Measurements from ENCODE around the gene CCDC177.

CCDC177 gene

GRCh38 chr14:69584389-69584788 lies 9.7 kb upstream of the CCDC177 start:
- no peak overlapping the region for H3K4me3 Mint-ChIP-seq
- peaks cover 7% of the 10 kb centered on the region for H3K27me3 Mint-ChIP-seq (ENCODE audit: low read depth)
- no peak for DNase-seq (ENCODE audit: low spot score)
- H3K27ac Mint-ChIP-seq, result no peak overlapping the region
- H3K36me3 Mint-ChIP-seq (ENCODE audit: low read depth), result no peaks in the 10 kb centered on the region
- H3K9me3 Mint-ChIP-seq, result no peaks in the 10 kb centered on the region
- H3K4me1 Mint-ChIP-seq (ENCODE audit: low read depth), result peaks cover 5% of the 10 kb centered on the region

DNA sequence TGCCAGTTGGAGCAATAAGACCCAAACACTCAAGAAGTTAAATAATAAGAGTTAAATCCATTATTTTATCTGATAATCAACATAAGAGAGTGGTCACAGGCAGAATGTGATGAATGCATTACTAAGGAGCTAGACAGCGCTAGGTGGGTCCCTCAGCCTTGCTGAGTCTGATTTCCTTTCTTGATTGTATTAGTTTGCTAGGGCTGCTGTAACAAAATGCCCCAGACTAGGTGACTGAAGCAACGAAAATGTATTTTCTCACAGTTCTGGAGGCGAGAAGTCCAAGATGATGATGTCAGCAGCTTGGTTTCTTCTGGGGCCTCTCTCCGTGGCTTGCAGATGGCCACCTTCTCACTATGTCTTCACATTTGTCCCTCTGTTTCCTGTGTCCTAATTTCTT lies 8.2 kb upstream of the CCDC177 start:
- H3K27ac Mint-ChIP-seq, result no peak overlapping the region
- H3K27me3 Mint-ChIP-seq (ENCODE audit: low read depth), result peaks cover 17% of the 10 kb centered on the region
- H3K9me3 Mint-ChIP-seq, result no peaks in the 10 kb centered on the region
- no peaks in the 10 kb centered on the region for H3K36me3 Mint-ChIP-seq (ENCODE audit: low read depth)
- DNase-seq (ENCODE audit: low spot score), result no peak
- H3K4me1 Mint-ChIP-seq (ENCODE audit: low read depth), result peaks cover 5% of the 10 kb centered on the region
- H3K4me3 Mint-ChIP-seq, result no peak overlapping the region

DNA sequence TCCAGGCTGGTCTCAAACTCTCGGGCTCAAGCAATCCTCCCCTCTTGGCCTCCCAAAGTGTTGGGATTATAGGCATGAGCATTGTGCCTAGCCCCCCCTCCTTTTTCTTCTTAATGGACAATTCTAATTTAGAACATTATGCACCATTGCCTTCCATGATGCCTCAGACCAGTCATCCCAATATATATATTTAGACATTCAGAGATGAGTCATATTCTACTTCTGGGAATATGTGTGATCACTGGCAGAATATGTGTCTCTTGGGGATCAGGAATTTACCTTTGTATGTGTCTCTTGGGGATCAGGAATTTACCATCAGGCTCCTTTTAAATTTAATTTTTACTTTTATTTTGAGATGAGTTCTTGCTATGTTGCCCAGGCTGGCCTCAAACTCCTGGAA lies 7.5 kb upstream of the CCDC177 start:
- no peak for DNase-seq (ENCODE audit: low spot score)
- no peaks in the 10 kb centered on the region for H3K9me3 Mint-ChIP-seq
- H3K4me3 Mint-ChIP-seq, result no peak overlapping the region
- H3K4me1 Mint-ChIP-seq (ENCODE audit: low read depth), result peaks cover 5% of the 10 kb centered on the region
- H3K27ac Mint-ChIP-seq, result no peak overlapping the region
- H3K27me3 Mint-ChIP-seq (ENCODE audit: low read depth), result peaks cover 21% of the 10 kb centered on the region
- no peaks in the 10 kb centered on the region for H3K36me3 Mint-ChIP-seq (ENCODE audit: low read depth)

DNA sequence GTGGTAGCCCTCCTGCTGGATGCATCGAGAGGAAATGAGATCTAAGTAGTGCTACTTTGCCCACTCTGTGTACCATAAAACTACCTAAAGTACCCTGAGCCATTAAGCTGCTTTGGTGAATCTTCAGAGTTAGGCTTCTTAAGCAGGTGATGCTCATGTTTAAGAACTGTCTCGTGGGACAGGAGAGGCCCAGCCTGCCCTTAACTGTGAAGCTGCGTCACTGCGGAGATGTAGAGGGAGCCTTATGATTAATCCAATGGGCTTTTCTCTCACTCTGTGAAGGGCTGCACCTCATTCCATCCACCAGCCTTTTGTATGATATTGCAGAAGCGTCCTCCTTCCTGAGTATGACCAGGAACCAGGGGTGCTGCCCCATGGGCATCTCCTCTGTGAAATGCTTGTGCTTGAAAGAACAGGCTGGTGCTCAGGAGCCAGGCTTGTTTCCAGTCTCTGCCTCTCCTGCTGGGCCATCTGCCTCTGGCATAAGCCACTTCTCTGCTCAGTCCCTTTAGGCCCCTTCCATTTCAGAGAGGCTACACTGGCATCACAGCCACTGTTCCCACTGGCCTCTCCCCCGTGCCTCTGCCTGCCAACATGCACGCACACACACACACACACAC lies 6.8 kb upstream of the CCDC177 start:
- peaks cover 29% of the 10 kb centered on the region for H3K27me3 Mint-ChIP-seq (ENCODE audit: low read depth)
- DNase-seq (ENCODE audit: low spot score), result no peak
- H3K36me3 Mint-ChIP-seq (ENCODE audit: low read depth), result no peaks in the 10 kb centered on the region
- no peak overlapping the region for H3K4me3 Mint-ChIP-seq
- H3K9me3 Mint-ChIP-seq, result no peaks in the 10 kb centered on the region
- no peak overlapping the region for H3K27ac Mint-ChIP-seq
- peaks cover 5% of the 10 kb centered on the region for H3K4me1 Mint-ChIP-seq (ENCODE audit: low read depth)

GRCh38 chr14:69580009-69580577 lies 5.4 kb upstream of the CCDC177 start:
- peaks cover 40% of the 10 kb centered on the region for H3K27me3 Mint-ChIP-seq (ENCODE audit: low read depth)
- no peaks in the 10 kb centered on the region for H3K9me3 Mint-ChIP-seq
- no peaks in the 10 kb centered on the region for H3K36me3 Mint-ChIP-seq (ENCODE audit: low read depth)
- no peak for DNase-seq (ENCODE audit: low spot score)
- peaks cover 3% of the 10 kb centered on the region for H3K4me1 Mint-ChIP-seq (ENCODE audit: low read depth)
- no peak overlapping the region for H3K27ac Mint-ChIP-seq
- H3K4me3 Mint-ChIP-seq, result no peak overlapping the region

- peaks cover 42% of the 10 kb centered on the region for H3K27me3 Mint-ChIP-seq (ENCODE audit: low read depth)
- H3K9me3 Mint-ChIP-seq, result no peaks in the 10 kb centered on the region
- no peak overlapping the region for H3K4me3 Mint-ChIP-seq
- no peak overlapping the region for H3K27ac Mint-ChIP-seq
- DNase-seq (ENCODE audit: low spot score), result no peak
- H3K4me1 Mint-ChIP-seq (ENCODE audit: low read depth), result peaks cover 3% of the 10 kb centered on the region
- H3K36me3 Mint-ChIP-seq (ENCODE audit: low read depth), result no peaks in the 10 kb centered on the region
These were observed 4.8 kb upstream of the CCDC177 start for GRCh38 chr14:69579476-69579875.

- Mint-ChIP-seq H3K4me3 (peak overlapping the region; percentile 79), H3K36me3 (ENCODE audit: low read depth) (no peaks in the 10 kb centered on the region), H3K27me3 (ENCODE audit: low read depth) (peaks cover 67% of the 10 kb centered on the region), H3K27ac (no peak overlapping the region), H3K4me1 (ENCODE audit: low read depth) (peaks cover 6% of the 10 kb centered on the region), H3K9me3 (no peaks in the 10 kb centered on the region)
- DNase-seq (ENCODE audit: low spot score), result no peak
These were observed 254 bp upstream of the CCDC177 start for GRCh38 chr14:69574954-69575295.

DNA sequence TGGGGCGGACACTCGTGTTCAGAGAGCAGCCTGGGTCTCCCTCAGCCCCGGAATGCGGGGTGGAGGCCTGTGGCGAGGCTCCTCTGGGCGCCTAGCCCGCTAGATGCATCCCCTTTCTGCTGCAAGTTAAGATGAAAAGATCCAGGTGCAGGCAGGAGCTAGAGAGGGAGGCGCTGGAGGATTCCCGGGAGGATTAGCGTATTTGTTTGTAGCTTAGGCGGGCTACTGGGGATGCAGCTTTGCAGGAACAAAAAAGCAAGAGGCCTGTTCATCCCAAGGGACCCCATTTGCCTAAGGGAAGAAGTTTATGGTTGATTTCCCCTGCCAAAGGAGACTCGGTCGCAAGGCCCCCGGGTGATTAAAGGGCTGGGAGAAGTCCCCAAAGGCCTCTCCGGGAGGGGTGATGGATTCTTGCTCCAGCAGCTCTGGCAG lies 824 bp downstream of the CCDC177 start:
- no peaks in the 10 kb centered on the region for H3K36me3 Mint-ChIP-seq (ENCODE audit: low read depth)
- no peaks in the 10 kb centered on the region for H3K9me3 Mint-ChIP-seq
- H3K4me3 Mint-ChIP-seq, result peak overlapping the region; percentile 39
- peaks cover 71% of the 10 kb centered on the region for H3K27me3 Mint-ChIP-seq (ENCODE audit: low read depth)
- DNase-seq (ENCODE audit: low spot score), result no peak
- H3K27ac Mint-ChIP-seq, result no peak overlapping the region
- peaks cover 6% of the 10 kb centered on the region for H3K4me1 Mint-ChIP-seq (ENCODE audit: low read depth)

DNA sequence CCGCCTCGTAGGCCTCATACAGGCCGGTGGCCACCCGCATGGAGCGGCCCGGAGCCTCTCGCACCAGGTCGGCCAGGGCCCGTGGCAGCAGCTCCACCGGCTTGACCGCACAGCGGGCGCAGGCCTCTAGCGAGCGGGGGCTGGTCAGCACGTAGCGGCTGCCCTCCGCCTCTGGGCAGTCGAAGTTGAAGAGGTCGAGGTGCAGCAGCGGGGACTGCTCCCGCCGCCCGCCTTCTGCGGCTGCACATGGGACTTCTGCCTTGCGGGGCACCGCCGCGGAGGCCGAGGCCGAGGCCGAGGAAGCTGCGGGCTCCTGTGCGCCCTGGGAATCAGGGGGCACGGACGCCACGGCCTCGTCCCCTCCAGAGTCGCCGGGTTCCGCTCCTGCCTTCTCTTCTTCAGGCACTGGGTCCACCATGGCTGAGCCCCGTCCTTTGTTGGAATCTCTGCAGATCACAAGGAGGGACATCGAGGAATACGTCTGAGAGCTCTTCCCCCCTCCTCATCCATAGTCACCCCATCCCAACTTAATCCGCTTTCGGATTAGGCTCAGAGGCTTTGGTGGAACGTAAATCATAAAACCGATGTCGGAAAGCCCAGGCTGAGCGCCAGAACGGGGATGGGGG lies 1.4 kb downstream of the CCDC177 start:
- Mint-ChIP-seq H3K4me1 (ENCODE audit: low read depth) (peaks cover 6% of the 10 kb centered on the region), H3K9me3 (no peaks in the 10 kb centered on the region), H3K27ac (no peak overlapping the region), H3K27me3 (ENCODE audit: low read depth) (peaks cover 73% of the 10 kb centered on the region), H3K36me3 (ENCODE audit: low read depth) (no peaks in the 10 kb centered on the region), H3K4me3 (peak overlapping the region; percentile 39)
- no peak for DNase-seq (ENCODE audit: low spot score)

DNA sequence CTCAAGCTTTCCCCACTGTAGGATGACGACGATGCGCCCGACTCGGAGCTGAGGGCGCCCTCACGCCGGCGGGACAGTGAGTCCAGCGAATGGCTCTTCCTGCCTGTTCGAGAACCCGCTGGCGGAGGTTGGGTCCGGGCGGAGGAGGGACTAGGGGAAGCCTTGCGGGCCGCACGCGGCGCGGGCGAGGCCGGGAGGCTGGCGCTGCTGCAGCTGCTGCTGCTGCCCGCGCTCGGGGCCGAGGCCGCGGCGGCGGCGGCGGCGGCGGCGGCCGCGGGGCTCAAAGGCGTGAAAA lies 1.9 kb downstream of the CCDC177 start:
- Mint-ChIP-seq H3K4me1 (ENCODE audit: low read depth) (peaks cover 6% of the 10 kb centered on the region), H3K4me3 (no peak overlapping the region), H3K27ac (no peak overlapping the region), H3K9me3 (no peaks in the 10 kb centered on the region), H3K27me3 (ENCODE audit: low read depth) (peaks cover 76% of the 10 kb centered on the region), H3K36me3 (ENCODE audit: low read depth) (no peaks in the 10 kb centered on the region)
- DNase-seq (ENCODE audit: low spot score), result no peak

- H3K27me3 Mint-ChIP-seq (ENCODE audit: low read depth), result peaks cover 78% of the 10 kb centered on the region
- DNase-seq (ENCODE audit: low spot score), result no peak
- H3K4me3 Mint-ChIP-seq, result peak overlapping the region; percentile 21
- no peak overlapping the region for H3K27ac Mint-ChIP-seq
- H3K9me3 Mint-ChIP-seq, result no peaks in the 10 kb centered on the region
- H3K4me1 Mint-ChIP-seq (ENCODE audit: low read depth), result peaks cover 6% of the 10 kb centered on the region
- no peaks in the 10 kb centered on the region for H3K36me3 Mint-ChIP-seq (ENCODE audit: low read depth)
These were observed 2.4 kb downstream of the CCDC177 start for GRCh38 chr14:69572030-69572840.

GRCh38 chr14:69571449-69572029 lies 3.1 kb downstream of the CCDC177 start:
- Mint-ChIP-seq H3K36me3 (ENCODE audit: low read depth) (no peaks in the 10 kb centered on the region), H3K4me3 (no peak overlapping the region), H3K4me1 (ENCODE audit: low read depth) (peaks cover 6% of the 10 kb centered on the region), H3K9me3 (no peaks in the 10 kb centered on the region), H3K27me3 (ENCODE audit: low read depth) (peaks cover 76% of the 10 kb centered on the region), H3K27ac (no peak overlapping the region)
- DNase-seq (ENCODE audit: low spot score), result no peak

GRCh38 chr14:69570836-69571330 lies 3.8 kb downstream of the CCDC177 start:
- Mint-ChIP-seq H3K9me3 (no peaks in the 10 kb centered on the region), H3K27ac (no peak overlapping the region), H3K4me1 (ENCODE audit: low read depth) (peaks cover 6% of the 10 kb centered on the region), H3K36me3 (ENCODE audit: low read depth) (no peaks in the 10 kb centered on the region), H3K27me3 (ENCODE audit: low read depth) (peaks cover 76% of the 10 kb centered on the region), H3K4me3 (no peak overlapping the region)
- no peak for DNase-seq (ENCODE audit: low spot score)

- Mint-ChIP-seq H3K4me1 (ENCODE audit: low read depth) (peaks cover 6% of the 10 kb centered on the region), H3K4me3 (no peak overlapping the region), H3K27ac (no peak overlapping the region), H3K9me3 (no peaks in the 10 kb centered on the region), H3K27me3 (ENCODE audit: low read depth) (peaks cover 74% of the 10 kb centered on the region), H3K36me3 (ENCODE audit: low read depth) (no peaks in the 10 kb centered on the region)
- no peak for DNase-seq (ENCODE audit: low spot score)
These were observed 4.8 kb downstream of the CCDC177 start for GRCh38 chr14:69569859-69570258.
